Glutamatergic neuron (in vitro differentiated cells): ENCODE data around the gene DTD1. TPM values are rescaled to one million over a fixed set of nuclear protein-coding genes. Genes with fewer than 3 reads are reported as not detected.

Source experiments
- DNase-seq: peaks from one replicate; pipeline ENCODE4 v3.0.0; 2022
- H3K27ac Mint-ChIP-seq: one replicate; pipeline ENCODE4 v1.8.0; 2020; ENCODE audit warnings: mild to moderate bottlenecking, mixed read lengths, inconsistent platforms; ENCODE audit not compliant: unreplicated experiment
- H3K27me3 Mint-ChIP-seq: one replicate; pipeline ENCODE4 v1.8.0; 2020; ENCODE audit warnings: mild to moderate bottlenecking, moderate library complexity, mixed read lengths, inconsistent platforms; ENCODE audit not compliant: unreplicated experiment
- H3K36me3 Mint-ChIP-seq: one replicate; pipeline ENCODE4 v1.8.0; 2020; ENCODE audit warnings: mild to moderate bottlenecking, mixed read lengths, inconsistent platforms; ENCODE audit not compliant: unreplicated experiment
- H3K4me1 Mint-ChIP-seq: one replicate; pipeline ENCODE4 v1.8.0; 2020; ENCODE audit warnings: mild to moderate bottlenecking, low read depth, mixed read lengths, inconsistent platforms; ENCODE audit not compliant: unreplicated experiment
- H3K4me3 Mint-ChIP-seq: one replicate; pipeline ENCODE4 v1.8.0; 2020; ENCODE audit warnings: mild to moderate bottlenecking, mixed read lengths, inconsistent platforms; ENCODE audit not compliant: unreplicated experiment
- H3K9me3 Mint-ChIP-seq: one replicate; pipeline ENCODE4 v1.8.0; 2020; ENCODE audit warnings: mild to moderate bottlenecking, moderate library complexity, mixed read lengths, inconsistent platforms; ENCODE audit not compliant: unreplicated experiment
- total RNA-seq: library from RNA; stranded (reverse); fragmentation: NEBNext Ultra II Directional; extraction: Animal tissue kit (Norgen Biotek cat#: 25700); gene quantifications from one replicate; pipeline ENCODE4 v1.2.1, GENCODE V29; 2021; ENCODE audit not compliant: unreplicated experiment
- TF ChIP-seq, protein P1 (sequence below): fragments of 200-600 bp; sonication (generic); IDR thresholded peaks from one replicate; pipeline ENCODE4 v1.5.0; 2021; ENCODE audit not compliant: partially characterized antibody, unreplicated experiment

Gene DTD1
- total RNA-seq, 1 donor from 2014 or later: 90.2 TPM

GRCh38 chr20:18705490-18705889 lies 117.6 kb downstream of the DTD1 start:
- H3K27me3 Mint-ChIP-seq: peaks cover 3% of the 10 kb centered on the region
- no peaks in the 10 kb centered on the region for H3K36me3 Mint-ChIP-seq
- no peak overlapping the region for H3K27ac Mint-ChIP-seq
- DNase-seq: no peak
- peaks cover 4% of the 10 kb centered on the region for H3K4me1 Mint-ChIP-seq
- TF ChIP-seq, protein P1, sequence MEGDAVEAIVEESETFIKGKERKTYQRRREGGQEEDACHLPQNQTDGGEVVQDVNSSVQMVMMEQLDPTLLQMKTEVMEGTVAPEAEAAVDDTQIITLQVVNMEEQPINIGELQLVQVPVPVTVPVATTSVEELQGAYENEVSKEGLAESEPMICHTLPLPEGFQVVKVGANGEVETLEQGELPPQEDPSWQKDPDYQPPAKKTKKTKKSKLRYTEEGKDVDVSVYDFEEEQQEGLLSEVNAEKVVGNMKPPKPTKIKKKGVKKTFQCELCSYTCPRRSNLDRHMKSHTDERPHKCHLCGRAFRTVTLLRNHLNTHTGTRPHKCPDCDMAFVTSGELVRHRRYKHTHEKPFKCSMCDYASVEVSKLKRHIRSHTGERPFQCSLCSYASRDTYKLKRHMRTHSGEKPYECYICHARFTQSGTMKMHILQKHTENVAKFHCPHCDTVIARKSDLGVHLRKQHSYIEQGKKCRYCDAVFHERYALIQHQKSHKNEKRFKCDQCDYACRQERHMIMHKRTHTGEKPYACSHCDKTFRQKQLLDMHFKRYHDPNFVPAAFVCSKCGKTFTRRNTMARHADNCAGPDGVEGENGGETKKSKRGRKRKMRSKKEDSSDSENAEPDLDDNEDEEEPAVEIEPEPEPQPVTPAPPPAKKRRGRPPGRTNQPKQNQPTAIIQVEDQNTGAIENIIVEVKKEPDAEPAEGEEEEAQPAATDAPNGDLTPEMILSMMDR: no peak
- H3K4me3 Mint-ChIP-seq: no peak overlapping the region
- H3K9me3 Mint-ChIP-seq: peaks cover 2% of the 10 kb centered on the region

DNA sequence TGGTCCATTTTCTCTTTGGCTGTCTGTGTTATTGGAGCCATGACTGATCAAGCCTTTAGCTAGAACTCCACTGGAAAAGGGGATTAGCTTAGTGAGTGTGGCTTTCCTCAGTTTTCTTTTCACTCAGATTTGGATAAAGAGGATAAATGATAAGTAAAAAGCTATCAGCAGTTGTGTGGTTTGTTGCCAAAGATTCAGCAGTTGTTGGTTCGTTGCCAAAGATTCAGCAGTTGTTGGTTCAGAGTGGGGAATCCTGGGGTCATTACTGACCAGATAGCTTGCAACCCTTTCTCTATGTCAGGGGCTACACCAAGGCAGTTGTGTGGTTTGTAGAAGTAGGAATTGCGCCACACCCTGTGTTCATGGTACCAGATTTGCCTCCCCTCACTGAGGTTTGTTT lies 118.1 kb downstream of the DTD1 start:
- Mint-ChIP-seq H3K36me3 (no peaks in the 10 kb centered on the region), H3K4me1 (peaks cover 4% of the 10 kb centered on the region), H3K4me3 (no peak overlapping the region), H3K27ac (no peak overlapping the region), H3K9me3 (peaks cover 2% of the 10 kb centered on the region), H3K27me3 (peaks cover 3% of the 10 kb centered on the region)
- TF ChIP-seq, protein P1: no peak
- DNase-seq: no peak

- DNase-seq: no peak
- Mint-ChIP-seq H3K36me3 (peaks cover 6% of the 10 kb centered on the region), H3K4me1 (peaks cover 16% of the 10 kb centered on the region), H3K4me3 (no peak overlapping the region), H3K27ac (no peak overlapping the region), H3K27me3 (peaks cover 7% of the 10 kb centered on the region), H3K9me3 (peaks cover 8% of the 10 kb centered on the region)
- TF ChIP-seq, protein P1: no peak
Observed at GRCh38 chr20:18712131-18712530, 124.3 kb downstream of the DTD1 start.

GRCh38 chr20:18712882-18713281 lies 125.0 kb downstream of the DTD1 start:
- TF ChIP-seq, protein P1: no peak
- Mint-ChIP-seq H3K9me3 (peaks cover 8% of the 10 kb centered on the region), H3K36me3 (peaks cover 6% of the 10 kb centered on the region), H3K27ac (no peak overlapping the region), H3K4me1 (peaks cover 16% of the 10 kb centered on the region), H3K4me3 (no peak overlapping the region), H3K27me3 (peaks cover 4% of the 10 kb centered on the region)
- DNase-seq: peak; percentile 48

- no peak overlapping the region for H3K4me3 Mint-ChIP-seq
- no peak for DNase-seq
- H3K9me3 Mint-ChIP-seq: peaks cover 8% of the 10 kb centered on the region
- TF ChIP-seq, protein P1: no peak
- H3K27ac Mint-ChIP-seq: no peak overlapping the region
- peaks cover 6% of the 10 kb centered on the region for H3K36me3 Mint-ChIP-seq
- peaks cover 4% of the 10 kb centered on the region for H3K27me3 Mint-ChIP-seq
- H3K4me1 Mint-ChIP-seq: peaks cover 23% of the 10 kb centered on the region
Observed at GRCh38 chr20:18715564-18715963, 127.7 kb downstream of the DTD1 start.
